HepG2 (cell line): Measurements from ENCODE around the gene SP4. TPM values are rescaled to one million over a fixed set of nuclear protein-coding genes. Genes with fewer than 3 reads are reported as not detected.
A peak's percentile ranks its signal among the peaks of the same experiment; 100 is the strongest.

Experiments used
- ATAC-seq: fragments of 200-7000 bp; cut with Tn5 transposase; 3 replicates; pipeline ENCODE4 v1.9.1; 2020; ENCODE audit warnings: mild to moderate bottlenecking, moderate library complexity
- BruUV-seq: library from RNA; stranded (reverse); fragments of 400-500 nt; replicated peaks from 2 replicates; lab custom pipeline; 2021; lab: Mats Ljungman, UMichigan
- CTCF ChIA-PET: fragments of 300-600 bp; formaldehyde crosslinking; extraction: SDS; loops from one replicate; lab custom pipeline; 2021; ENCODE audit warnings: low total read pairs, inconsistent platforms, low intra/inter-chr PET ratio; lab: Yijun Ruan, JAX
- POLR2A ChIA-PET: fragments of 350-600 bp; sonication (Branson Sonifier 250); formaldehyde crosslinking; loops from one replicate; lab custom pipeline; 2020; ENCODE audit warnings: antibody characterized with exemption, inconsistent platforms; lab: Yijun Ruan, JAX
- DNase-seq: peaks from one replicate; pipeline ENCODE4 v3.0.0-alpha.2; 2015; ENCODE audit warnings: low spot score
- FAIRE-seq: peaks from 3 replicates; lab custom pipeline; 2011; peaks lifted over from hg19 to GRCh38; lab: Jason Lieb, UNC
- H2AFZ ChIP-seq: one replicate; pipeline ENCODE4 v1.6.1; 2011; ENCODE audit warnings: low read length, inconsistent platforms
- H3K27ac ChIP-seq: fragments of 300-600 bp; 3 replicates; pipeline ENCODE4 v1.8.0; 2011; ENCODE audit warnings: mixed run types, mild to moderate bottlenecking, mixed read lengths, low read length, inconsistent platforms; ENCODE audit not compliant: insufficient read depth; ENCODE audit errors: extremely low read length
- H3K27me3 ChIP-seq, 2 experiments: fragments of 200-600 bp in 1 of 2; 2 replicates in 1 of 2; 3 replicates in 1 of 2; pipeline versions ENCODE4 v1.6.0 to v1.8.0; 2011; ENCODE audit warnings: low read length in 2 of 2, mild to moderate bottlenecking in 2 of 2, moderate library complexity in 2 of 2, inconsistent platforms in 1 of 2; ENCODE audit not compliant: insufficient read depth in 2 of 2, control insufficient read depth in 1 of 2
- H3K36me3 ChIP-seq, 2 experiments: fragments of 200-600 bp in 1 of 2; replicated peaks in 1 of 2; 2 replicates in 1 of 2; 3 replicates in 1 of 2; pipeline versions ENCODE4 v1.5.1 to v1.8.0; 2011; ENCODE audit warnings: low read length in 2 of 2, inconsistent platforms in 1 of 2; ENCODE audit not compliant: insufficient read depth in 2 of 2, control insufficient read depth in 1 of 2
- H3K4me1 ChIP-seq: 2 replicates; pipeline ENCODE4 v1.5.1; 2012; ENCODE audit warnings: low read length, inconsistent platforms; ENCODE audit not compliant: insufficient read depth
- H3K4me2 ChIP-seq: 2 replicates; pipeline ENCODE4 v1.6.0; 2011; ENCODE audit warnings: low read depth, low read length, inconsistent platforms
- H3K4me3 ChIP-seq, 3 experiments: fragments of 200-600 bp in 1 of 3; sonication (generic), shearing (Covaris generic) in 1 of 3; replicated peaks in 1 of 3; 2 replicates each; pipeline ENCODE4 v1.5.1; 2011 to 2016; ENCODE audit warnings: low read length in 3 of 3, inconsistent platforms in 2 of 3, low read depth in 2 of 3, mild to moderate bottlenecking in 2 of 3, control low read depth in 1 of 3, mixed read lengths in 1 of 3; ENCODE audit not compliant: insufficient read depth in 1 of 3
- H3K79me2 ChIP-seq: one replicate; pipeline ENCODE4 v1.6.1; 2011; ENCODE audit warnings: low read length, inconsistent platforms; ENCODE audit not compliant: insufficient read depth
- H3K9ac ChIP-seq: 2 replicates; pipeline ENCODE4 v1.6.0; 2011; ENCODE audit warnings: mild to moderate bottlenecking, low read depth, low read length, inconsistent platforms; ENCODE audit not compliant: insufficient read depth
- H3K9me3 ChIP-seq: 2 replicates; pipeline ENCODE4 v1.5.1; 2012; ENCODE audit warnings: mild to moderate bottlenecking, low read length
- H4K20me1 ChIP-seq: 2 replicates; pipeline ENCODE4 v1.6.0; 2011; ENCODE audit warnings: inconsistent platforms, mild to moderate bottlenecking, low read length, moderate library complexity; ENCODE audit not compliant: insufficient read depth
- CTCF ChIP-seq: sonication (generic); formaldehyde crosslinking; IDR thresholded peaks from 2 replicates; pipeline ENCODE4 v1.5.0; 2020; ENCODE audit warnings: mild to moderate bottlenecking, missing genetic modification reagents, moderate library complexity
- EED ChIP-seq: sonication (generic); formaldehyde crosslinking; IDR thresholded peaks from 2 replicates; pipeline ENCODE4 v1.5.0; 2020; ENCODE audit warnings: mild to moderate bottlenecking, missing genetic modification reagents
- RAD21 ChIP-seq: fragments of 450-650 bp; formaldehyde crosslinking; IDR thresholded peaks from 2 replicates; pipeline ENCODE4 v1.5.0; 2020; ENCODE audit warnings: mild to moderate bottlenecking
- SMARCE1 ChIP-seq: fragments of 450-650 bp; IDR thresholded peaks from 2 replicates; pipeline ENCODE4 v1.6.1; 2017; ENCODE audit warnings: borderline replicate concordance
- SMC3 ChIP-seq: IDR thresholded peaks from 2 replicates; pipeline ENCODE4 v1.6.1; 2011; ENCODE audit warnings: low read length, improper control_type of control experiment
- STAG1 ChIP-seq: sonication (generic); formaldehyde crosslinking; IDR thresholded peaks from 2 replicates; pipeline ENCODE4 v1.4.0; 2020; ENCODE audit warnings: missing genetic modification reagents
- THAP11 ChIP-seq: IDR thresholded peaks from 2 replicates; pipeline ENCODE4 v1.6.1; 2016; ENCODE audit warnings: missing biosample characterization, missing genetic modification reagents
- ZNF264 ChIP-seq: sonication (generic); formaldehyde crosslinking; IDR thresholded peaks from 2 replicates; pipeline ENCODE4 v1.4.0; 2020; ENCODE audit warnings: missing genetic modification reagents
- ZNF580 ChIP-seq: IDR thresholded peaks from 2 replicates; pipeline ENCODE4 v1.6.1; 2016; ENCODE audit warnings: low read depth, borderline replicate concordance
- WGBS: methylation state at CpG from one replicate; pipeline ENCODE4 v1.1.6; 2017; ENCODE audit warnings: low lambda C conversion rate; 5-methylcytosine and 5-hydroxymethylcytosine counted together
- in situ Hi-C: cut with HindIII; loops from 2 replicates; pipeline ENCODE4 v1.10.0; 2017; ENCODE audit warnings: low pct_unique_long_range_greater_than_20kb; ENCODE audit not compliant: extremely low pct_ligation_motif_present
- intact Hi-C: fragments of 100-400 bp; cut with micrococcal nuclease; formaldehyde crosslinking; loops from one replicate; pipeline ENCODE4 v1.10.0; 2022; ENCODE audit not compliant: unreplicated experiment
- polyA plus RNA-seq, 8 experiments: library from polyadenylated mRNA; depleted of rRNA in 3 of 8; stranded (reverse) in 7 of 8; unstranded in 1 of 8; fragments of >200 nt; fragmentation: Illumina TruSeq in 4 of 8; extraction: Trizol in 4 of 8; gene quantifications; 2 replicates each; pipeline versions ENCODE4 v1.2.1 to v1.2.3, GENCODE V29; 2011 to 2016; ENCODE audit warnings: low read depth in 4 of 8, missing spikeins in 1 of 8, mixed read lengths in 1 of 8; ENCODE audit not compliant: insufficient read depth in 1 of 8
- total RNA-seq, 5 experiments: library from RNA; depleted of rRNA; stranded (reverse); fragments of >200 nt; fragmentation: Illumina TruSeq; extraction: Trizol; gene quantifications; 2 replicates each; pipeline ENCODE4 v1.2.3, GENCODE V29; 2016; ENCODE audit warnings: low read depth in 1 of 5

SP4 gene
- total and polyA plus RNA-seq, 2 of the 13 experiments (the other 11 are each of a cell fraction or from before 2014, with no cell fraction given): 2.7 to 4.8 TPM

DNA sequence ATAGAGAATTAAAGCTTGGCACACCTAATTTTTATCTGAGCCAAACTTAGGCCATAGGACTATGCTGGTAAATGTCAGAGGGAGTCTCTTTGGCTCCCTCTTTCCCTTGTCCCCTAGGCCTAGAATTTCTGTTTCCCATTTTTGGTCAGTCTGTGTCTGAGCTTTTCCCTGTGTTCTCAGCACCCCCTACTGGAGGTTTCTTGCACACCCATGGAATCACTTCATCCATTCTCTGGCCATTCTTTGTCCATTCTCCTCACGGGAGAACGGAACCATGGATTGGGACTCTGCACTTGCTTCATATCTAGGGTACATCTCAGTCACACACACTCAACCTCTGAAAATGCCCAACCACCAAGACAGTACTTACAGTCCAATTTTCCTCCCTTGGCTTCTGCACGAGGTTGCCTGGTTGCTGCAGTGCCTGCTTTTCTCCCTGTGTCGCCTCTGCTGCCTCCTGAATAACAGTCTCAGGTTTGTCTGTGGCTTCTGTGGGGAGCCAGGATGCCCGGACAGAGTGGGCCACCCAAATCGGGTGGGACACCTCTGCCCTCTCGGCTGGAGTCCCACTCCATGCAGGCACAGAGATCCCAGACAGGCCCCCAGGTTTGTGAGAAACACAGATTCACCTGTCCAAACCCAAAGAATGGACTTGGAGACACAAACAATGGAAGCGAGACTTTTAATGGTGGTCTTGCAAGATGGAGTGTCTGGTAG, 79.9 kb downstream of the SP4 start:
- peak; percentile 76 for TF ChIP-seq CTCF
- TF ChIP-seq STAG1: peak; percentile 90
- no peak for TF ChIP-seq EED (CRISPR knock-in tag)
- peak; percentile 60 for TF ChIP-seq RAD21
- TF ChIP-seq ZNF580: no peak
- 0 out of 2 replicates have a peak, but pooled peaks have one; percentile 20 for TF ChIP-seq THAP11 (CRISPR knock-in tag)
- TF ChIP-seq SMARCE1: no peak
- TF ChIP-seq SMC3: peak; percentile 52; the same call in 1 of the 2 replicates
- TF ChIP-seq ZNF264 (CRISPR knock-in tag): no peak
- DNase-seq (peak; percentile 34), FAIRE-seq (peak; percentile 50), ATAC-seq (peak; percentile 93)
- WGBS: 89% methylated on average over 5 of the region's 8 CpGs
- in situ Hi-C loops (loop anchor here (5.0 to 25.0 kb wide), 2 partner anchors 245 to 720 kb away; partner anchors contain the start of gene SP8), intact Hi-C loops (loop anchor here (1.0 to 10.0 kb wide), 6 partner anchors 80 to 729 kb away; partner anchors contain the start of gene SP4)
- Histone ChIP-seq H3K9me3 (no peaks in the 10 kb centered on the region), H3K4me1 (no peaks in the 10 kb centered on the region), H3K4me3 (no peak overlapping the region), H3K27ac (no peak overlapping the region), H3K27me3 (no peaks in the 10 kb centered on the region), H3K4me2 (no peak overlapping the region), H4K20me1 (no peaks in the 10 kb centered on the region), H3K79me2 (no peaks in the 10 kb centered on the region), H3K36me3 (peaks cover 2 to 6% of the 10 kb centered on the region in 2 experiments; a peak in 1 of 5 replicates), H2AFZ (no peak overlapping the region), H3K9ac (no peak overlapping the region)
- POLR2A ChIA-PET: no interaction called here
- CTCF ChIA-PET: interaction anchor here (1.3 to 2.5 kb wide), 3 partner anchors 207 to 251 kb away, joined by 3 to 20 read pairs (median 13); no protein-coding TSS in a partner anchor
- no TSS peak for BruUV-seq
